Measurements from ENCODE around the gene EGFLAM. TPM values are rescaled to one million over a fixed set of nuclear protein-coding genes. Genes with fewer than 3 reads are reported as not detected.

Gene EGFLAM
- total and polyA plus RNA-seq, 10 of the 15 experiments (the other 5 are each of a cell fraction or from before 2014, with no cell fraction given): 0.37 TPM; not detected in 9

DNA sequence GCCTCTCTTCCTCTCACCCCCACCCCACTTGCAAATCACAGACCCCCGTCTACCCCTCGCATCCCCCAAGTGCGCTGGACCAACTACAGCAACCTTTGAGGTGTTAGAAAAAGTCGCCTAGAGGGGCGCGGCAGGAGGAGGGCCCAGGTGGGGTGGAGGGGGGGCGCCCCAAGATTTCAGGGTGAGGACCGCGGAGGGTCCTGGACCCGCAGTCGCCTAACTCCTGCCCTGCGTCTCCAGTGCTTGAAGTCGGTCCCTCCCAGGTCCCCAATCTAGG is 379 bp upstream of the EGFLAM start:
- H3K79me2 ChIP-seq (ENCODE audit: control insufficient read depth, insufficient read depth, low read length): no peaks in the 10 kb centered on the region
- H3K27ac ChIP-seq (ENCODE audit: control insufficient read depth, insufficient read depth): no peak overlapping the region
- no peaks in the 10 kb centered on the region for H3K4me1 ChIP-seq (ENCODE audit: control insufficient read depth, insufficient read depth, low read length)
- H3K9me3 ChIP-seq (replicated peaks; ENCODE audit: control insufficient read depth, insufficient read depth, low read length): no peaks in the 10 kb centered on the region
- TF ChIP-seq ETV6 (conservative IDR thresholded peaks at IDR 0.05 in 1 of 2, IDR thresholded peaks at IDR 0.05 in 1 of 2; ENCODE audit: borderline replicate concordance in 1 of 2, low read depth in 1 of 2): no peak
- no peak for TF ChIP-seq SREBF2 (IDR thresholded peaks at IDR 0.05; ENCODE audit: low read length)
- no peak for TF ChIP-seq BCL11A (IDR thresholded peaks at IDR 0.05; ENCODE audit: low read depth, low read length)
- no peak for TF ChIP-seq NR2C2 (IDR thresholded peaks at IDR 0.05; ENCODE audit: borderline replicate concordance, control insufficient read depth, insufficient read length, low read depth)
- TF ChIP-seq KDM1A (IDR thresholded peaks at IDR 0.05; ENCODE audit: borderline replicate concordance): no peak
- TF ChIP-seq, protein P1, sequence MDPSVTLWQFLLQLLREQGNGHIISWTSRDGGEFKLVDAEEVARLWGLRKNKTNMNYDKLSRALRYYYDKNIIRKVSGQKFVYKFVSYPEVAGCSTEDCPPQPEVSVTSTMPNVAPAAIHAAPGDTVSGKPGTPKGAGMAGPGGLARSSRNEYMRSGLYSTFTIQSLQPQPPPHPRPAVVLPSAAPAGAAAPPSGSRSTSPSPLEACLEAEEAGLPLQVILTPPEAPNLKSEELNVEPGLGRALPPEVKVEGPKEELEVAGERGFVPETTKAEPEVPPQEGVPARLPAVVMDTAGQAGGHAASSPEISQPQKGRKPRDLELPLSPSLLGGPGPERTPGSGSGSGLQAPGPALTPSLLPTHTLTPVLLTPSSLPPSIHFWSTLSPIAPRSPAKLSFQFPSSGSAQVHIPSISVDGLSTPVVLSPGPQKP (IDR thresholded peaks at IDR 0.05; ENCODE audit: low read depth, low read length): no peak
- TF ChIP-seq TCF3 (IDR thresholded peaks at IDR 0.05; ENCODE audit: borderline replicate concordance, insufficient read depth, low read depth, low read length): no peak
- no peak for TF ChIP-seq NFYB (IDR thresholded peaks at IDR 0.05; ENCODE audit: insufficient read depth, low read depth, low read length)
- TF ChIP-seq, protein P2, sequence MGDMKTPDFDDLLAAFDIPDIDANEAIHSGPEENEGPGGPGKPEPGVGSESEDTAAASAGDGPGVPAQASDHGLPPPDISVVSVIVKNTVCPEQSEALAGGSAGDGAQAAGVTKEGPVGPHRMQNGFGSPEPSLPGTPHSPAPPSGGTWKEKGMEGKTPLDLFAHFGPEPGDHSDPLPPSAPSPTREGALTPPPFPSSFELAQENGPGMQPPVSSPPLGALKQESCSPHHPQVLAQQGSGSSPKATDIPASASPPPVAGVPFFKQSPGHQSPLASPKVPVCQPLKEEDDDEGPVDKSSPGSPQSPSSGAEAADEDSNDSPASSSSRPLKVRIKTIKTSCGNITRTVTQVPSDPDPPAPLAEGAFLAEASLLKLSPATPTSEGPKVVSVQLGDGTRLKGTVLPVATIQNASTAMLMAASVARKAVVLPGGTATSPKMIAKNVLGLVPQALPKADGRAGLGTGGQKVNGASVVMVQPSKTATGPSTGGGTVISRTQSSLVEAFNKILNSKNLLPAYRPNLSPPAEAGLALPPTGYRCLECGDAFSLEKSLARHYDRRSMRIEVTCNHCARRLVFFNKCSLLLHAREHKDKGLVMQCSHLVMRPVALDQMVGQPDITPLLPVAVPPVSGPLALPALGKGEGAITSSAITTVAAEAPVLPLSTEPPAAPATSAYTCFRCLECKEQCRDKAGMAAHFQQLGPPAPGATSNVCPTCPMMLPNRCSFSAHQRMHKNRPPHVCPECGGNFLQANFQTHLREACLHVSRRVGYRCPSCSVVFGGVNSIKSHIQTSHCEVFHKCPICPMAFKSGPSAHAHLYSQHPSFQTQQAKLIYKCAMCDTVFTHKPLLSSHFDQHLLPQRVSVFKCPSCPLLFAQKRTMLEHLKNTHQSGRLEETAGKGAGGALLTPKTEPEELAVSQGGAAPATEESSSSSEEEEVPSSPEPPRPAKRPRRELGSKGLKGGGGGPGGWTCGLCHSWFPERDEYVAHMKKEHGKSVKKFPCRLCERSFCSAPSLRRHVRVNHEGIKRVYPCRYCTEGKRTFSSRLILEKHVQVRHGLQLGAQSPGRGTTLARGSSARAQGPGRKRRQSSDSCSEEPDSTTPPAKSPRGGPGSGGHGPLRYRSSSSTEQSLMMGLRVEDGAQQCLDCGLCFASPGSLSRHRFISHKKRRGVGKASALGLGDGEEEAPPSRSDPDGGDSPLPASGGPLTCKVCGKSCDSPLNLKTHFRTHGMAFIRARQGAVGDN (IDR thresholded peaks at IDR 0.05): no peak
- TF ChIP-seq, protein P3, sequence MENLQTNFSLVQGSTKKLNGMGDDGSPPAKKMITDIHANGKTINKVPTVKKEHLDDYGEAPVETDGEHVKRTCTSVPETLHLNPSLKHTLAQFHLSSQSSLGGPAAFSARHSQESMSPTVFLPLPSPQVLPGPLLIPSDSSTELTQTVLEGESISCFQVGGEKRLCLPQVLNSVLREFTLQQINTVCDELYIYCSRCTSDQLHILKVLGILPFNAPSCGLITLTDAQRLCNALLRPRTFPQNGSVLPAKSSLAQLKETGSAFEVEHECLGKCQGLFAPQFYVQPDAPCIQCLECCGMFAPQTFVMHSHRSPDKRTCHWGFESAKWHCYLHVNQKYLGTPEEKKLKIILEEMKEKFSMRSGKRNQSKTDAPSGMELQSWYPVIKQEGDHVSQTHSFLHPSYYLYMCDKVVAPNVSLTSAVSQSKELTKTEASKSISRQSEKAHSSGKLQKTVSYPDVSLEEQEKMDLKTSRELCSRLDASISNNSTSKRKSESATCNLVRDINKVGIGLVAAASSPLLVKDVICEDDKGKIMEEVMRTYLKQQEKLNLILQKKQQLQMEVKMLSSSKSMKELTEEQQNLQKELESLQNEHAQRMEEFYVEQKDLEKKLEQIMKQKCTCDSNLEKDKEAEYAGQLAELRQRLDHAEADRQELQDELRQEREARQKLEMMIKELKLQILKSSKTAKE (IDR thresholded peaks at IDR 0.05; ENCODE audit: low read depth, poor library complexity, severe bottlenecking): no peak
- TF ChIP-seq NFXL1 (IDR thresholded peaks at IDR 0.05; ENCODE audit: borderline replicate concordance): no peak
- no peak for TF ChIP-seq SP1 (IDR thresholded peaks at IDR 0.05; ENCODE audit: low read depth, low read length)
- TF ChIP-seq, protein P4, sequence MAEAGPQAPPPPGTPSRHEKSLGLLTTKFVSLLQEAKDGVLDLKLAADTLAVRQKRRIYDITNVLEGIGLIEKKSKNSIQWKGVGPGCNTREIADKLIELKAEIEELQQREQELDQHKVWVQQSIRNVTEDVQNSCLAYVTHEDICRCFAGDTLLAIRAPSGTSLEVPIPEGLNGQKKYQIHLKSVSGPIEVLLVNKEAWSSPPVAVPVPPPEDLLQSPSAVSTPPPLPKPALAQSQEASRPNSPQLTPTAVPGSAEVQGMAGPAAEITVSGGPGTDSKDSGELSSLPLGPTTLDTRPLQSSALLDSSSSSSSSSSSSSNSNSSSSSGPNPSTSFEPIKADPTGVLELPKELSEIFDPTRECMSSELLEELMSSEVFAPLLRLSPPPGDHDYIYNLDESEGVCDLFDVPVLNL (IDR thresholded peaks at IDR 0.05; ENCODE audit: low read depth, low read length): no peak
- no peaks in the 10 kb centered on the region for H4K20me1 ChIP-seq (ENCODE audit: control insufficient read depth, insufficient read depth)
- RAD21 ChIA-PET (ENCODE audit: unreplicated experiment): no interaction called here
- no peak for DNase-seq (ENCODE audit: low read depth, low spot score)
- H3K9ac ChIP-seq (ENCODE audit: control insufficient read depth, insufficient read depth, low read length): no peak overlapping the region
- FAIRE-seq: no peak
- H3K36me3 ChIP-seq (ENCODE audit: control insufficient read depth in 2 of 2, insufficient read depth in 2 of 2, low read length in 1 of 2): no peaks in the 10 kb centered on the region
- no peak for ATAC-seq
- no TSS peak for BruUV-seq (replicated peaks)
- CTCF ChIA-PET: no interaction called here
- SMC1A ChIA-PET (ENCODE audit: uncharacterized antibody, unreplicated experiment): no interaction called here
- H3K4me3 ChIP-seq: no peak overlapping the region
- 14% methylated on average over 7 of the region's 13 CpGs for WGBS (ENCODE audit: insufficient coverage, insufficient replicate concordance, low lambda C conversion rate, missing lambda C conversion rate)
- no peak overlapping the region for H3K4me2 ChIP-seq (ENCODE audit: control insufficient read depth, insufficient read depth)
- intact Hi-C loops (cut with micrococcal nuclease; ENCODE audit: unreplicated experiment) (no loop called here), in situ Hi-C loops (cut with MboI) (no loop called here)
- no peak overlapping the region for H2AFZ ChIP-seq (ENCODE audit: control insufficient read depth, low read depth, low read length)
- POLR2A ChIA-PET: no interaction called here
- peaks cover 0 to 7% of the 10 kb centered on the region in 2 experiments; a peak in 1 of 4 replicates for H3K27me3 ChIP-seq (replicated peaks in 1 of 2; ENCODE audit: control insufficient read depth in 2 of 2, insufficient read depth in 2 of 2, low read length in 1 of 2)

Data from GM12878 (cell line).